Measurements from ENCODE around the gene NCAN.

DNA sequence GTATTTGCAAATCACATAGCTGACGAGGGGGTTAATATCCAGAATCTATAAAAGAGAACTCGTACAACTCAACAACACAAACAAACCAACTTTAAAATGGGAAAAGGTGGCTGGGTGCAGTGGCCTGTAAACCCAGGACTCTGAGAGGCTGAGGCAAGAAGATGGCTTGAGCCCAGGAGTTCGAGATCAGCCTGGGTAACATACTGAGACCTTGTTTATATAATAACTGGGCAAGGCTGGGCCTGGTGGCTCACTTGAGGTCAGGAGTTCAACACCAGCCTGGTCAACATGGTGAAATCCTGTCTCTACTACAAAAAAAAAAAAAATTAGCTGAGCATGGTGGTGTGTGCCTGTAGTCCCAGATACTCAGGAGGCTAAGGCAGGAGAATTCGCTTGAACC lies 83.2 kb downstream of the NCAN start:
- TF ChIP-seq, protein P1, sequence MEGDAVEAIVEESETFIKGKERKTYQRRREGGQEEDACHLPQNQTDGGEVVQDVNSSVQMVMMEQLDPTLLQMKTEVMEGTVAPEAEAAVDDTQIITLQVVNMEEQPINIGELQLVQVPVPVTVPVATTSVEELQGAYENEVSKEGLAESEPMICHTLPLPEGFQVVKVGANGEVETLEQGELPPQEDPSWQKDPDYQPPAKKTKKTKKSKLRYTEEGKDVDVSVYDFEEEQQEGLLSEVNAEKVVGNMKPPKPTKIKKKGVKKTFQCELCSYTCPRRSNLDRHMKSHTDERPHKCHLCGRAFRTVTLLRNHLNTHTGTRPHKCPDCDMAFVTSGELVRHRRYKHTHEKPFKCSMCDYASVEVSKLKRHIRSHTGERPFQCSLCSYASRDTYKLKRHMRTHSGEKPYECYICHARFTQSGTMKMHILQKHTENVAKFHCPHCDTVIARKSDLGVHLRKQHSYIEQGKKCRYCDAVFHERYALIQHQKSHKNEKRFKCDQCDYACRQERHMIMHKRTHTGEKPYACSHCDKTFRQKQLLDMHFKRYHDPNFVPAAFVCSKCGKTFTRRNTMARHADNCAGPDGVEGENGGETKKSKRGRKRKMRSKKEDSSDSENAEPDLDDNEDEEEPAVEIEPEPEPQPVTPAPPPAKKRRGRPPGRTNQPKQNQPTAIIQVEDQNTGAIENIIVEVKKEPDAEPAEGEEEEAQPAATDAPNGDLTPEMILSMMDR (IDR thresholded peaks at IDR 0.05; ENCODE audit: insufficient read depth, low read length, poor library complexity, severe bottlenecking) = no peak
- no peak for TF ChIP-seq EZH2phosphoT487 (conservative IDR thresholded peaks at IDR 0.05; ENCODE audit: low read length)
